Stimulated activated naive B cell treated with anti-CD40 and anti-IgM and Interleukin-4, amounts not matched to agents 10 μg/mL and 1 μg/mL and 100 μg/mL, for 72 hours (primary cell): ENCODE measurements around the gene KRT26.
"Not testable (repeated sequence)": the region's sequence is repeated elsewhere in the genome, so short reads cannot be mapped to it uniquely, and the experiment has no call there.

Experiments used
- ATAC-seq, 2 donors: fragments of 150-1000 bp; cut with Tn5 transposase; replicated peaks; 2 replicates each; pipeline ENCODE4 v1.10.0; 2021; ENCODE audit warnings: moderate library complexity in 1 of 2
- DNase-seq: peaks from one replicate; pipeline ENCODE4 v3.0.0; 2021
- H3K27ac Mint-ChIP-seq: one replicate; pipeline ENCODE4 v1.8.0; 2022; ENCODE audit warnings: mild to moderate bottlenecking, mixed read lengths
- H3K27me3 Mint-ChIP-seq, 2 donors: one replicate each; pipeline ENCODE4 v1.8.0; 2022; ENCODE audit warnings: mixed read lengths in 2 of 2
- H3K36me3 Mint-ChIP-seq, 2 donors: one replicate each; pipeline ENCODE4 v1.8.0; 2022; ENCODE audit warnings: mixed read lengths in 2 of 2, mild to moderate bottlenecking in 1 of 2
- H3K4me1 Mint-ChIP-seq, 2 donors: one replicate each; pipeline ENCODE4 v1.8.0; 2022; ENCODE audit warnings: mixed read lengths in 2 of 2, mild to moderate bottlenecking in 1 of 2
- H3K4me3 Mint-ChIP-seq, 2 donors: one replicate each; pipeline ENCODE4 v1.8.0; 2022; ENCODE audit warnings: mild to moderate bottlenecking in 2 of 2, mixed read lengths in 2 of 2, moderate library complexity in 1 of 2
- H3K9me3 Mint-ChIP-seq, 2 donors: one replicate each; pipeline ENCODE4 v1.8.0; 2022; ENCODE audit warnings: mixed read lengths in 2 of 2, mild to moderate bottlenecking in 1 of 2

KRT26 gene

GRCh38 chr17:40772101-40772500, at the start of gene KRT26:
Gene KRT26, minus strand, starts transcription at chr17:40772201. Its CDS starts 88 bp downstream, at chr17:40772113.
- Mint-ChIP-seq H3K4me1 (no peaks in the 10 kb centered on the region), H3K27ac (no peak within 1 kb of the TSS), H3K9me3 (no peaks in the 10 kb centered on the region), H3K27me3 (peaks cover 47 to 50% of the 10 kb centered on the region in 2 donors), H3K4me3 (no peak within 1 kb of the TSS), H3K36me3 (no peaks in the 10 kb centered on the region)
- ATAC-seq, result no peak
- no peak for DNase-seq

DNA sequence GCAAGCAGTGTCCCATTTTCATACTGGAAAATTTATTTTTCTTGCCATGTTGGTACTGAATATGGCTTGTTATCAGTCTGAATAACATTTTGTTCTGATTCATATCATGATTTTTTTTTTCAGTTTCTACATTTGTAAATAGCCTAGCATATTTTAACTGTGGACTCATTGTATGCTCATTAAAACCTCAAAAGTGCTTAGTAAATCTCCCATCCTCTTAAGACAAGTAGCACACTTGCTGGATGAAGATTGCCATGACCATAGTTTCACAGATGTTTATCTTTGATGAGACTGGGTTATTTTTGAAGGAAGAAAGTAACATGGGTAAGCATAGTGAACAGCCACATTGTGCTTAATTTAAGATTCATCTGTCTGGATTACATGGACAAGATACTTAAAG, 49.5 kb upstream of the KRT26 start:
- H3K36me3 Mint-ChIP-seq, result peaks cover 23 to 39% of the 10 kb centered on the region in 2 donors
- peaks cover 12 to 24% of the 10 kb centered on the region in 2 donors for H3K4me1 Mint-ChIP-seq
- H3K27ac Mint-ChIP-seq, result no peak overlapping the region
- ATAC-seq (no peak), DNase-seq (no peak)
- peaks cover 0 to 3% of the 10 kb centered on the region in 2 donors for H3K9me3 Mint-ChIP-seq
- no peak overlapping the region for H3K4me3 Mint-ChIP-seq
- peaks cover 10 to 17% of the 10 kb centered on the region in 2 donors for H3K27me3 Mint-ChIP-seq

- DNase-seq, result no peak
- Mint-ChIP-seq H3K36me3 (peaks cover 18 to 31% of the 10 kb centered on the region in 2 donors), H3K27me3 (peaks cover 0 to 7% of the 10 kb centered on the region in 2 donors), H3K4me1 (peaks cover 12 to 24% of the 10 kb centered on the region in 2 donors), H3K4me3 (peak overlapping the region; percentile 7 to 78), H3K27ac (no peak overlapping the region), H3K9me3 (peaks cover 0 to 3% of the 10 kb centered on the region in 2 donors)
- ATAC-seq, result no peak
These were observed 48.3 kb upstream of the KRT26 start for GRCh38 chr17:40820228-40820838.

- peak overlapping the region; percentile 78 to 85 for H3K4me3 Mint-ChIP-seq
- H3K27me3 Mint-ChIP-seq, result peaks cover 3 to 9% of the 10 kb centered on the region in 2 donors
- peak overlapping the region; percentile 69 for H3K27ac Mint-ChIP-seq
- ATAC-seq (no peak), DNase-seq (no peak)
- peaks cover 0 to 4% of the 10 kb centered on the region in 2 donors for H3K9me3 Mint-ChIP-seq
- H3K4me1 Mint-ChIP-seq, result peaks cover 12 to 24% of the 10 kb centered on the region in 2 donors
- H3K36me3 Mint-ChIP-seq, result peaks cover 19 to 33% of the 10 kb centered on the region in 2 donors
These were observed 47.6 kb upstream of the KRT26 start for GRCh38 chr17:40819528-40820125.

DNA sequence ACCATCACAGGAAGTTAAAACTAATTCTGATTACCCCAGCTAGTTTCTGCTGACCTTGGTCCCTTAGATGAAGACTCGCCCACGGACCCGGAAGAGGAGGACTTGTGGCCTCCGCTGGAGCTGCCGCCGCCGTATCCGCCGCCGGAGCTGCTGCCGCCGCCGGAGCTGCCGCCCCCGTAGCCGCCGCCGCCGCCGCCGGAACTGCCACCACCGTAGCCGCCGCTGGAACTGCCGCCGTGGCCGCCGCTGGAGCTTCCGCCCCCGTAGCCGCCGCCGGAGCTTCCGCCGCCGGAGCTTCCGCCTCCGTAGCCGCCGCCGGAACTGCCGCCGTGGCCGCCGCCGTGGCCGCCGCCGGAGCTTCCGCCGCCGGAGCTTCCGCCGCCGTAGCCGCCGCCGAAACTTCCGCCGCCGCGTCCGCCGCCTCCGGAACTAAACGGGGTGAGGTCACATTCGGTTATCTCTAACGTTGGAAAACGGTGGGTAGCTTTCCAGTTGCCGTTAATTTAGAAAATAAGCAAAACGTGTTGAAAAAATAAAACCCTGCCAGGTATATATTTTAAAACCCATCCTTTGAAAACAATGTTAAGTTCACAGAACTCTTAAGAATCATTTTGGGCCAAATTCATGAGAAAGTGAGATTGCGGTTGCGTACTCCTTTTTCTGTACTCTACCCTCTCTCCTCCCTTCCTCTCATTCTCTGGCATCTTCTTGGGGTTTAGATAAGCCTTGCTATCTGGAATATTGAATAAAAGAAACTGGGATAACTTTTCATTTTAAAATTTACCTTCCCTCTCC, 46.9 kb upstream of the KRT26 start:
- Mint-ChIP-seq H3K4me1 (peaks cover 12 to 17% of the 10 kb centered on the region in 2 donors), H3K9me3 (peaks cover 0 to 5% of the 10 kb centered on the region in 2 donors), H3K36me3 (peaks cover 19 to 32% of the 10 kb centered on the region in 2 donors), H3K4me3 (peak overlapping the region; percentile 83 to 85), H3K27ac (peak overlapping the region; percentile 83), H3K27me3 (peaks cover 10 to 16% of the 10 kb centered on the region in 2 donors)
- DNase-seq, result peak; percentile 80
- ATAC-seq, result peak; percentile 91 to 92

DNA sequence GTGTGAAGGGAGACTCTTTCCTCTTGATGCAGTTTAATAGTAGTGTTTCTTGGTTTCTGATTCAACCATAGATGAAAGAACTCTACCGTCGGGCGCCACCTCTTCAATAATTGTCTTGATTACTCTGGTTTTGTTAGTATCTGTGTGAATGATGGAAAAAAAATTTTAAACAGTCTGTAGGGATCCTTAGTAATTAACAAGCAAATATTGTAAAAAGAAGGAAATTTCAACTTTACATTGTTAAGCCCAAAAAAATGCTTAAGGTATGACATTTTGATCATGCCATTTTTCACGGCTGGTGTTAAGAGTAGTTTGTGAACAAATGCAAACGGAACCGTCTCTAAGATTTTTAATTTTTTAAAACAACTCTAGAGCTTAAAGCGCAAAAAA, 46.3 kb upstream of the KRT26 start:
- peak overlapping the region; percentile 83 for H3K27ac Mint-ChIP-seq
- peaks cover 12 to 13% of the 10 kb centered on the region in 2 donors for H3K4me1 Mint-ChIP-seq
- no peak for ATAC-seq
- H3K9me3 Mint-ChIP-seq, result peaks cover 0 to 5% of the 10 kb centered on the region in 2 donors
- DNase-seq, result no peak
- peaks cover 14 to 20% of the 10 kb centered on the region in 2 donors for H3K27me3 Mint-ChIP-seq
- H3K36me3 Mint-ChIP-seq, result peaks cover 18 to 32% of the 10 kb centered on the region in 2 donors
- H3K4me3 Mint-ChIP-seq, result peak overlapping the region; percentile 83 to 85

DNA sequence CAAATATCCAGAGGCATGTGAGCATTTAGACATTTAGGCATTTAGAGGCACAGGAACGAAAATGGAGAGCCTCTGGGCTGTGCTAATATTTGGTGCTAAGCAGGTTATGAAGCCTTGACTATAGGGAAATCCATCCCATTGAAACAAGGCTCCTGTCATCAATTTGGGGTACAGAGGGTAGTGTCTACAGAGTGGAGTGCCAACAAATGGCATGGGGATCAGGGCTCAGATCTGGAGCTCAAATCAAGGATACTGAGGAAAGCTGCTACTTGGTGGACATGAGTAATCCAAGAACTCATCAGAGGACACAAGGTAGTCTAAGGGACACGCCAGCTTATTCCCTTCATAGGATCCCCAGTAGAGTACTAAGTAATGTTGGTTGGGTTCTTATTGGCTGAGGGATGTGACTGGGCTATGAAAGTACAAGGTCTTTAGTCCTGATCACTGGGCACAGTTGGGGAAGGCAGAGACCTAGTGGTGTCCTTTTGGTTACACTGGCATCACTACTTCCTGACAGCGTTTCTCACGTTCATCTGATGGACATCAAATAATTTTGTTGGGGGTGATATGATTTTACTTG, 45.2 kb upstream of the KRT26 start:
- Mint-ChIP-seq H3K36me3 (peaks cover 15 to 28% of the 10 kb centered on the region in 2 donors), H3K9me3 (peaks cover 0 to 5% of the 10 kb centered on the region in 2 donors), H3K4me1 (peaks cover 12 to 13% of the 10 kb centered on the region in 2 donors), H3K4me3 (peak overlapping the region; percentile 52 to 74), H3K27me3 (peaks cover 24 to 25% of the 10 kb centered on the region in 2 donors), H3K27ac (no peak overlapping the region)
- DNase-seq, result no peak
- no peak for ATAC-seq

DNA sequence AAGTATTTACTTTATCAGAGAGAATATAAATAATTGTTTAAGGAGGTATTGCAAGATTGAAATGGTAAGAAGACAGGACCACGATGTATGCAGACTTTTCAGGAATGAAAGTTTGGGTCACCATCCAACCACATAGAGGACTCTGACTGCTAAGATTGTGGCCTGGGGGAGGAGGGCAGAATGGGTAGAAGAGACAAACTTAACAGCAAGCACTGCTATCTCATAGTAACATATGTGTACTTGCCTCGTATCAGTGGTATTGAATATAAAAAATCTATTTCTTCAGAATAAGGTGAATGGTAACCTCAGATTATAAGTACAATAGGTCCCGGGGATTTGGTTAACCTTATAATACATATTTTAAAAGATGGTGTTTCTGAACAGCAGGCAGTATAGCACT, 44.6 kb upstream of the KRT26 start:
- ATAC-seq (no peak), DNase-seq (no peak)
- H3K9me3 Mint-ChIP-seq, result peaks cover 0 to 5% of the 10 kb centered on the region in 2 donors
- H3K27ac Mint-ChIP-seq, result no peak overlapping the region
- H3K36me3 Mint-ChIP-seq, result peaks cover 12 to 25% of the 10 kb centered on the region in 2 donors
- peaks cover 28 to 29% of the 10 kb centered on the region in 2 donors for H3K27me3 Mint-ChIP-seq
- H3K4me3 Mint-ChIP-seq, result no peak overlapping the region
- H3K4me1 Mint-ChIP-seq, result peaks cover 12 to 13% of the 10 kb centered on the region in 2 donors

- Mint-ChIP-seq H3K27me3 (peaks cover 36 to 39% of the 10 kb centered on the region in 2 donors), H3K9me3 (peaks cover 0 to 5% of the 10 kb centered on the region in 2 donors), H3K27ac (no peak overlapping the region), H3K36me3 (peaks cover 12 to 23% of the 10 kb centered on the region in 2 donors), H3K4me3 (no peak overlapping the region), H3K4me1 (peaks cover 11 to 12% of the 10 kb centered on the region in 2 donors)
- ATAC-seq (no peak), DNase-seq (no peak)
These were observed 43.4 kb upstream of the KRT26 start for GRCh38 chr17:40815381-40815780.

- H3K4me1 Mint-ChIP-seq, H3K9me3 Mint-ChIP-seq, H3K27ac Mint-ChIP-seq, DNase-seq, ATAC-seq, H3K4me3 Mint-ChIP-seq: not testable (repeated sequence)
- peaks cover 12 to 19% of the 10 kb centered on the region in 2 donors for H3K36me3 Mint-ChIP-seq
- H3K27me3 Mint-ChIP-seq, result peaks cover 43 to 46% of the 10 kb centered on the region in 2 donors
These were observed 42.7 kb upstream of the KRT26 start for GRCh38 chr17:40814657-40815056.

DNA sequence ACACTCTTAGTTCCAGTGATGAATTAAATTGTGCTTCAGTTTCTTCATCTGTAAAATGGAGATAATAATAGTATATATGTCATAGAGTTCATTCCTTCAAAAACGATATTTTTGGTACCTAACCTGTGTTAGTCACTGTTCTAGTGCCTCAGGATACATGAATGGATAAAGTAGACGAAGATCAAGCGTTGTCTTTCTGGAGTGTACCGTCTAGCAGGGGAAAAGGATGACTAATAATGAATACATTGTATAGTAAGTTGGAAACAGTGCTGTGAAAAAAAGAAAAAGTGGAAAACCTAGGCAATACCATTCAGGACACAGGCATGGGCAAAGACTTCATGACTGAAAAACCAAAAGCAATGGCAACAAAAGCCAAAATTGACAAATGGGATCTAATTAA, 41.8 kb upstream of the KRT26 start:
- H3K4me3 Mint-ChIP-seq, result no peak overlapping the region
- peaks cover 6 to 8% of the 10 kb centered on the region in 2 donors for H3K4me1 Mint-ChIP-seq
- peaks cover 12 to 19% of the 10 kb centered on the region in 2 donors for H3K36me3 Mint-ChIP-seq
- H3K27me3 Mint-ChIP-seq, result peaks cover 43 to 50% of the 10 kb centered on the region in 2 donors
- no peak for ATAC-seq
- DNase-seq, result no peak
- H3K9me3 Mint-ChIP-seq, result peaks cover 0 to 5% of the 10 kb centered on the region in 2 donors
- no peak overlapping the region for H3K27ac Mint-ChIP-seq

- H3K27ac Mint-ChIP-seq, result no peak overlapping the region
- H3K4me1 Mint-ChIP-seq, result peaks cover 5 to 7% of the 10 kb centered on the region in 2 donors
- H3K27me3 Mint-ChIP-seq, result peaks cover 48 to 61% of the 10 kb centered on the region in 2 donors
- ATAC-seq, result no peak
- H3K4me3 Mint-ChIP-seq, result no peak overlapping the region
- H3K36me3 Mint-ChIP-seq, result peaks cover 12 to 18% of the 10 kb centered on the region in 2 donors
- peaks cover 0 to 5% of the 10 kb centered on the region in 2 donors for H3K9me3 Mint-ChIP-seq
- DNase-seq, result no peak
These were observed 40.6 kb upstream of the KRT26 start for GRCh38 chr17:40812639-40813038.

DNA sequence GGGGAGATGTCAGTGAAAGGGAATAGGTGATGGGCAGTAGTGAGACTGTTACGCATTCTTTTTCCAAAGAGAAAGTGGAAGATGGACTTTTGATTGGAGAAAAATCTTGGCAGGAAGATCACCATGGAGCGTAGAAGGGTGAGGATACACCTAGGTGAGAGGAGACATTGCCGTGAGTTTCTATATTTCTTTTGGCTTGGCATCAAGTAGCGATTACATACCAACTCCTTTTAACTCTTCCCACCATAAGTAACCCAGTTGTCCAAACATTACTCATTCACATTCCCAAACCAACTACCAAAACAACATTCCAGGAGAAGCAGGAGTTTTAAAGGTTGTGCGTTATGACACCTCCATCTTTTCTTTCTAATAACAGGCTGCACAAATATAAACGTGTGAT, 38.5 kb upstream of the KRT26 start:
- ATAC-seq, result no peak
- no peak for DNase-seq
- H3K4me1 Mint-ChIP-seq, result no peaks in the 10 kb centered on the region
- H3K9me3 Mint-ChIP-seq, result peaks cover 0 to 3% of the 10 kb centered on the region in 2 donors
- H3K4me3 Mint-ChIP-seq, result no peak overlapping the region
- no peak overlapping the region for H3K27ac Mint-ChIP-seq
- peaks cover 3 to 5% of the 10 kb centered on the region in 2 donors for H3K36me3 Mint-ChIP-seq
- peaks cover 64 to 82% of the 10 kb centered on the region in 2 donors for H3K27me3 Mint-ChIP-seq
